Ovary (tissue), 3 donors: ENCODE measurements around the gene NELL2.

Source experiments
- CTCF ChIP-seq, 3 donors: fragments of 450-650 bp in 2 of 3; fragments of 200-600 bp in 1 of 3; IDR thresholded peaks; one replicate each; pipeline versions ENCODE4 v1.5.1 to v1.8.0; 2016 to 2022; ENCODE audit warnings: antibody characterized with exemption in 3 of 3, mild to moderate bottlenecking in 1 of 3
- EP300 ChIP-seq: sonication (generic); formaldehyde crosslinking; IDR thresholded peaks from one replicate; pipeline ENCODE4 v1.6.1; 2017; ENCODE audit warnings: antibody characterized with exemption
- POLR2A ChIP-seq: fragments of 450-650 bp; IDR thresholded peaks from one replicate; pipeline ENCODE4 v1.6.1; 2017; ENCODE audit warnings: antibody characterized with exemption, mild to moderate bottlenecking, moderate library complexity
- donor health status: DM: no; HTN: no; CAD: no.

GRCh38 chr12:44759289-44759688, 116.8 kb downstream of the NELL2 start:
- no peak for TF ChIP-seq POLR2A
- no peak for TF ChIP-seq CTCF (IDR thresholded peaks at IDR 0.05)
- TF ChIP-seq EP300: no peak
